ENCODE measurements around the gene SKIL.

The SKIL gene

GRCh38 chr3:170428095-170428494 is 70.6 kb downstream of the SKIL start:
- Histone ChIP-seq H3K4me2 (ENCODE audit: low read length) (no peak overlapping the region), H2AFZ (no peak overlapping the region), H3K4me3 (ENCODE audit: low read depth, low read length) (no peak overlapping the region), H3K36me3 (ENCODE audit: control insufficient read depth, insufficient read depth, low read length) (no peaks in the 10 kb centered on the region), H3K9ac (no peak overlapping the region), H3K4me1 (no peaks in the 10 kb centered on the region), H3K9me3 (ENCODE audit: control insufficient read depth, low read length) (no peaks in the 10 kb centered on the region), H3K27ac (no peak overlapping the region), H3K27me3 (ENCODE audit: control insufficient read depth, insufficient read depth, low read length) (no peaks in the 10 kb centered on the region), H3K79me2 (no peaks in the 10 kb centered on the region)
- no peak for TF ChIP-seq CTCF (IDR thresholded peaks at IDR 0.05)

- no peak overlapping the region for H3K9ac ChIP-seq
- H3K36me3 ChIP-seq (ENCODE audit: control insufficient read depth, insufficient read depth, low read length), result no peaks in the 10 kb centered on the region
- TF ChIP-seq CTCF (IDR thresholded peaks at IDR 0.05), result no peak
- no peak overlapping the region for H3K4me2 ChIP-seq (ENCODE audit: low read length)
- H3K9me3 ChIP-seq (ENCODE audit: control insufficient read depth, low read length), result no peaks in the 10 kb centered on the region
- no peaks in the 10 kb centered on the region for H3K27me3 ChIP-seq (ENCODE audit: control insufficient read depth, insufficient read depth, low read length)
- no peak overlapping the region for H2AFZ ChIP-seq
- no peak overlapping the region for H3K27ac ChIP-seq
- H3K4me3 ChIP-seq (ENCODE audit: low read depth, low read length), result no peak overlapping the region
- no peaks in the 10 kb centered on the region for H3K79me2 ChIP-seq
- H3K4me1 ChIP-seq, result no peaks in the 10 kb centered on the region
These were observed 71.5 kb downstream of the SKIL start for GRCh38 chr3:170429050-170429449.

GRCh38 chr3:170431054-170431453 is 73.5 kb downstream of the SKIL start:
- Histone ChIP-seq H2AFZ (no peak overlapping the region), H3K4me2 (ENCODE audit: low read length) (no peak overlapping the region), H3K4me3 (ENCODE audit: low read depth, low read length) (no peak overlapping the region), H3K4me1 (no peaks in the 10 kb centered on the region), H3K9ac (no peak overlapping the region), H3K27me3 (ENCODE audit: control insufficient read depth, insufficient read depth, low read length) (no peaks in the 10 kb centered on the region), H3K79me2 (no peaks in the 10 kb centered on the region), H3K36me3 (ENCODE audit: control insufficient read depth, insufficient read depth, low read length) (no peaks in the 10 kb centered on the region), H3K27ac (no peak overlapping the region), H3K9me3 (ENCODE audit: control insufficient read depth, low read length) (no peaks in the 10 kb centered on the region)
- no peak for TF ChIP-seq CTCF (IDR thresholded peaks at IDR 0.05)

GRCh38 chr3:170432416-170432815 is 74.9 kb downstream of the SKIL start:
- Histone ChIP-seq H3K27ac (no peak overlapping the region), H3K9me3 (ENCODE audit: control insufficient read depth, low read length) (no peaks in the 10 kb centered on the region), H3K36me3 (ENCODE audit: control insufficient read depth, insufficient read depth, low read length) (no peaks in the 10 kb centered on the region), H3K27me3 (ENCODE audit: control insufficient read depth, insufficient read depth, low read length) (no peaks in the 10 kb centered on the region), H3K4me2 (ENCODE audit: low read length) (no peak overlapping the region), H3K9ac (no peak overlapping the region), H3K4me1 (no peaks in the 10 kb centered on the region), H3K79me2 (no peaks in the 10 kb centered on the region), H3K4me3 (ENCODE audit: low read depth, low read length) (no peak overlapping the region), H2AFZ (no peak overlapping the region)
- TF ChIP-seq CTCF (IDR thresholded peaks at IDR 0.05), result no peak

GRCh38 chr3:170436697-170437096 is 79.2 kb downstream of the SKIL start:
- Histone ChIP-seq H3K79me2 (no peaks in the 10 kb centered on the region), H3K27ac (no peak overlapping the region), H3K9me3 (ENCODE audit: control insufficient read depth, low read length) (no peaks in the 10 kb centered on the region), H3K4me2 (ENCODE audit: low read length) (no peak overlapping the region), H3K4me3 (ENCODE audit: low read depth, low read length) (no peak overlapping the region), H3K9ac (no peak overlapping the region), H3K36me3 (ENCODE audit: control insufficient read depth, insufficient read depth, low read length) (no peaks in the 10 kb centered on the region), H2AFZ (no peak overlapping the region), H3K27me3 (ENCODE audit: control insufficient read depth, insufficient read depth, low read length) (no peaks in the 10 kb centered on the region), H3K4me1 (no peaks in the 10 kb centered on the region)
- TF ChIP-seq CTCF (IDR thresholded peaks at IDR 0.05), result no peak

Measured in parathyroid adenoma (tissue), 2 donors.